Hepatocyte (in vitro differentiated cells): ENCODE results near the gene EYA4. TPM values are rescaled to one million over a fixed set of nuclear protein-coding genes. Genes with fewer than 3 reads are reported as not detected.
A peak's percentile ranks its signal among the peaks of the same experiment; 100 is the strongest.

Experiments
- DNase-seq: peaks from one replicate; pipeline ENCODE4 v3.0.0-alpha.2; 2016; ENCODE audit warnings: low spot score
- H2AFZ ChIP-seq: fragments of 200-600 bp; sonication (generic); 2 replicates; pipeline ENCODE4 v1.6.0; 2016; ENCODE audit warnings: antibody characterized with exemption, mild to moderate bottlenecking
- H3K27ac ChIP-seq: fragments of 200-600 bp; sonication (generic); 2 replicates; pipeline ENCODE4 v1.5.1; 2016; ENCODE audit warnings: mild to moderate bottlenecking
- H3K27me3 ChIP-seq: fragments of 200-600 bp; sonication (generic); 2 replicates; pipeline ENCODE4 v1.6.1; 2016
- H3K36me3 ChIP-seq: fragments of 200-600 bp; sonication (generic); replicated peaks from 2 replicates; pipeline ENCODE4 v1.5.1; 2016; ENCODE audit warnings: low read depth; ENCODE audit not compliant: insufficient read depth
- H3K4me1 ChIP-seq: fragments of 200-600 bp; sonication (generic); 2 replicates; pipeline ENCODE4 v1.5.1; 2016; ENCODE audit warnings: mild to moderate bottlenecking, moderate library complexity; ENCODE audit not compliant: insufficient read depth
- H3K4me2 ChIP-seq: fragments of 200-600 bp; sonication (generic); 2 replicates; pipeline ENCODE4 v1.6.0; 2016
- H3K4me3 ChIP-seq: fragments of 200-600 bp; sonication (generic); 2 replicates; pipeline ENCODE4 v1.5.1; 2016; ENCODE audit warnings: mild to moderate bottlenecking
- H3K79me2 ChIP-seq: fragments of 200-600 bp; sonication (generic); 2 replicates; pipeline ENCODE4 v1.6.0; 2017; ENCODE audit warnings: mild to moderate bottlenecking
- H3K9me2 ChIP-seq: fragments of 200-600 bp; sonication (generic); replicated peaks from 2 replicates; pipeline ENCODE4 v1.6.0; 2017; ENCODE audit warnings: mild to moderate bottlenecking; ENCODE audit not compliant: insufficient read depth
- H3K9me3 ChIP-seq: fragments of 200-600 bp; sonication (generic); 2 replicates; pipeline ENCODE4 v1.5.1; 2016; ENCODE audit warnings: low read depth, mild to moderate bottlenecking
- H4K20me1 ChIP-seq: fragments of 200-600 bp; sonication (generic); 2 replicates; pipeline ENCODE4 v1.6.0; 2016; ENCODE audit warnings: mild to moderate bottlenecking; ENCODE audit not compliant: insufficient read depth, poor library complexity, severe bottlenecking
- EZH2 ChIP-seq: fragments of 200-600 bp; sonication (generic); IDR thresholded peaks from 2 replicates; pipeline ENCODE4 v1.6.1; 2016; ENCODE audit warnings: antibody characterized with exemption, mild to moderate bottlenecking, borderline replicate concordance
- EZH2phosphoT487 ChIP-seq: fragments of 200-600 bp; sonication (generic); IDR thresholded peaks from one replicate; pipeline ENCODE4 v1.6.1; 2018; ENCODE audit warnings: antibody characterized with exemption, mild to moderate bottlenecking, low read depth, moderate library complexity; ENCODE audit not compliant: unreplicated experiment, severe bottlenecking
- WGBS: methylation state at CpG from one replicate; pipeline ENCODE4 v1.1.6; 2016; ENCODE audit warnings: low lambda C conversion rate; ENCODE audit errors: missing lambda C conversion rate; 5-methylcytosine and 5-hydroxymethylcytosine counted together
- polyA plus RNA-seq: library from polyadenylated mRNA; unstranded; fragments of >200 nt; fragmentation: Nextera tagmentation; extraction: Ambion mirVana; gene quantifications from 2 replicates; pipeline ENCODE4 v1.2.1, GENCODE V29; 2016
- total RNA-seq: library from RNA; depleted of rRNA; stranded (reverse); fragments of >200 nt; gene quantifications from 2 replicates; pipeline ENCODE4 v1.2.3, GENCODE V29; 2014
- TF ChIP-seq, protein P1 (sequence below): fragments of 200-600 bp; sonication (generic); IDR thresholded peaks from 2 replicates; pipeline ENCODE4 v1.5.1; 2016; ENCODE audit warnings: antibody characterized with exemption, mild to moderate bottlenecking; ENCODE audit not compliant: poor library complexity

Gene EYA4
- total and polyA plus RNA-seq, 2 experiments from 2014 or later: 0.33 to 1.8 TPM

DNA sequence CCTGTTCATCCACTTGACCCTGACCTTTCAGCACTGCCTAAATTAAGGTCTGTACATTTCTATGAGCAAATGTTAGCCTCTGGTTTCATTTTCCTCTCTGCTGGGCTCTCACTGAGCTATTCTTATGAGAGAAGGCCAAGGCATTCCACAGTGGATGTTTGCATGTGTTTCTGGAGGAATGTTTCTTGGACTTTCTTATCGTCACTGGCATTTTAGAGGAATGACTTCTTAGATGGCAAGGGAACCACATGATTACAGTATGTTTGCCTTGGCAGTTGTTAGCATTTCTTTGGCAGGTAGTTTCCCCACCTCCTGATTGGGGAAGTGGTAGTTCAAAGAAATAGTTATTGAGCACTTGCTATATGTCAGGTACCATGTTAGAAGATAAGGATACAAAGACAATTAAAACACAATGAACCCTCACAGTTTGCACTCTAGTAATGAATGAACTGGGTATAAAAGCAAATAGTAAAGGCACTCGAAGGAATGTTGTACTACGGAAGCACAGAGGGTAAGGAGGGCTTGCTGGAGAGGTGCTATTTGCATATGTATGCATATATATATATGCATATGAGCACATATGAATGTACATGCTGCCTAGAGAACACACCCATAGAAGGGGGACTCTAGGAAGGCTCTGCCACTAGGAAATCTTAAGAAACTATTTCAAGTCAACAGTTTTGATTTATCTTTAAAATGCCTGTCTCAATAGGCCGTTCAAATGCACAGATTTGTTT is 307.4 kb downstream of the EYA4 start:
- Histone ChIP-seq H3K27ac (peak overlapping the region; percentile 61), H3K36me3 (no peaks in the 10 kb centered on the region), H3K4me1 (peaks cover 7% of the 10 kb centered on the region), H3K9me3 (no peaks in the 10 kb centered on the region), H3K4me3 (no peak overlapping the region), H3K4me2 (no peak overlapping the region), H4K20me1 (no peaks in the 10 kb centered on the region), H3K79me2 (no peaks in the 10 kb centered on the region), H3K9me2 (no peaks in the 10 kb centered on the region), H3K27me3 (no peaks in the 10 kb centered on the region), H2AFZ (no peak overlapping the region)
- 68% methylated on average over 4 of the region's 4 CpGs for WGBS
- peak; percentile 46 for DNase-seq
- TF ChIP-seq, protein P1, sequence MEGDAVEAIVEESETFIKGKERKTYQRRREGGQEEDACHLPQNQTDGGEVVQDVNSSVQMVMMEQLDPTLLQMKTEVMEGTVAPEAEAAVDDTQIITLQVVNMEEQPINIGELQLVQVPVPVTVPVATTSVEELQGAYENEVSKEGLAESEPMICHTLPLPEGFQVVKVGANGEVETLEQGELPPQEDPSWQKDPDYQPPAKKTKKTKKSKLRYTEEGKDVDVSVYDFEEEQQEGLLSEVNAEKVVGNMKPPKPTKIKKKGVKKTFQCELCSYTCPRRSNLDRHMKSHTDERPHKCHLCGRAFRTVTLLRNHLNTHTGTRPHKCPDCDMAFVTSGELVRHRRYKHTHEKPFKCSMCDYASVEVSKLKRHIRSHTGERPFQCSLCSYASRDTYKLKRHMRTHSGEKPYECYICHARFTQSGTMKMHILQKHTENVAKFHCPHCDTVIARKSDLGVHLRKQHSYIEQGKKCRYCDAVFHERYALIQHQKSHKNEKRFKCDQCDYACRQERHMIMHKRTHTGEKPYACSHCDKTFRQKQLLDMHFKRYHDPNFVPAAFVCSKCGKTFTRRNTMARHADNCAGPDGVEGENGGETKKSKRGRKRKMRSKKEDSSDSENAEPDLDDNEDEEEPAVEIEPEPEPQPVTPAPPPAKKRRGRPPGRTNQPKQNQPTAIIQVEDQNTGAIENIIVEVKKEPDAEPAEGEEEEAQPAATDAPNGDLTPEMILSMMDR: no peak
- no peak for TF ChIP-seq EZH2phosphoT487
- no peak for TF ChIP-seq EZH2

DNA sequence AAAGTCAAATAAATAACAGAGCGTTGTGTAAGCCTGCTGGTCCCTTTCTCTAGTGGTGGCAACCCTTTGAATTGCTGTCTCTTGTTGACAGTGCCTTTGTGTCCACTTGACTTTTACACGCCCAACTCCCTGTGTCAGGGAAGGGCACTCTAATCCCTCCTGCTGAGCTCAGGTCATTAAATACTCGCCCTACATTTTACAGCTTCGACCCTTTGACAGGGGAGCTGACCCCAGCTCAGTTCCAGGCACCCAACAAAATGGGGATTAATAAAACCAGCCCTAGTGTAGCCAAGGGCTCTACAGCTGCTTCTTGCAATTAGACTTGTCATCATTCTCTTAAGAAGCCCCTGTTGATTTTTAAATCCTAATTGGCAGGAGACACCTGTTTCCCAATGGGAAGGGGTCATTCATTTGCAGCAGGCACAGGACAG is 308.2 kb downstream of the EYA4 start:
- Histone ChIP-seq H4K20me1 (no peaks in the 10 kb centered on the region), H3K36me3 (no peaks in the 10 kb centered on the region), H3K27me3 (no peaks in the 10 kb centered on the region), H3K27ac (no peak overlapping the region), H3K9me3 (no peaks in the 10 kb centered on the region), H3K4me1 (peaks cover 7% of the 10 kb centered on the region), H2AFZ (no peak overlapping the region), H3K9me2 (no peaks in the 10 kb centered on the region), H3K4me3 (no peak overlapping the region), H3K4me2 (no peak overlapping the region), H3K79me2 (no peaks in the 10 kb centered on the region)
- whole genome bisulfite sequencing: 44% methylated on average over 4 of the region's 4 CpGs
- no peak for DNase-seq
- TF ChIP-seq EZH2: no peak

DNA sequence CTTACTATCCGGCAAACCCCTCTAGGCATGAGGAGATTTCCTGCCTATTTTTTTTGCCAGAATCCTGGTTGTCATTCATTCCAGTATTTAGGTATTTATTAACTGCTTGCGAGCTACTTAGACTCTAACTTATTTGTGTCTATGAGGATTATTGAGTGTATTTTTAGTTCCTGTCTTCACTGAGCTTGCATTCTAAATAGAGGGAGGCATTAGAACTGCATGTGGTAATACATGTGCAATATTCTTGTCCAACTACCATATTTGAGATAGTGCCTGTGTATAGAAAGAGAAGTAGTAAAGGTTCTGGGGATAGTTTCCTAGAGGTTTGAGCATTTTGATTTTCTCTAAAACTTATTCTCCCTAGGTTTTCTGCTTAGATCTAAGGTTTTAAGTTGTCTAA is 308.9 kb downstream of the EYA4 start:
- H3K4me2 ChIP-seq: no peak overlapping the region

DNA sequence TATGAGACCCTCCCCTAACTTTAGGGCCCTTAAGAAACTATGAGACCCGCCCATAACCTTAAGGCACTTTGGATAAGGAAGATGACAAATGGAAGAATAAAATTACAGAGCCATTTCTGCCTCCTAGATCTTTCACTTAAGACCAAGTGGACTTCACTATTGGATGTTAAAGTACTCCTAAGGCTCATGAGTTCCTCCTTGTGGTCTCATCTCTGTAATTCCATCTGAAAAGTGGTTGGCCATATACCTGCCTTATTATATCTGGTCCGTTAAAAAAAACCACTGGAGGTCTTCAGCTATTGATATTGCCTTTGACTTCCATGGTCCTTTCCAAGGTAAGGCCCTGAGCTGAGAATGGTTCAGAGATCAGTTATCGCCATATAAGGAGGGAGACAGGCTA is 310.3 kb downstream of the EYA4 start:
- Histone ChIP-seq H3K36me3 (no peaks in the 10 kb centered on the region), H3K4me2 (no peak overlapping the region)

More for the DNA sequence above, 308.9 kb downstream of the EYA4 start:
- TF ChIP-seq, protein P1: no peak
- TF ChIP-seq EZH2phosphoT487 (no peak), EZH2 (no peak)
- no peaks in the 10 kb centered on the region for H3K27me3 ChIP-seq
- H4K20me1 ChIP-seq: no peaks in the 10 kb centered on the region
- DNase-seq: no peak
- no peaks in the 10 kb centered on the region for H3K36me3 ChIP-seq
- no peaks in the 10 kb centered on the region for H3K9me2 ChIP-seq
- no peak overlapping the region for H2AFZ ChIP-seq
- no peak overlapping the region for H3K27ac ChIP-seq
- no peak overlapping the region for H3K4me3 ChIP-seq
- 75% methylated on average over 2 of the region's 2 CpGs for WGBS
- H3K79me2 ChIP-seq: no peaks in the 10 kb centered on the region
- peaks cover 7% of the 10 kb centered on the region for H3K4me1 ChIP-seq
- no peaks in the 10 kb centered on the region for H3K9me3 ChIP-seq

More for the DNA sequence above, 310.3 kb downstream of the EYA4 start:
- Histone ChIP-seq H3K4me1 (peaks cover 7% of the 10 kb centered on the region), H4K20me1 (no peaks in the 10 kb centered on the region), H3K27ac (peak overlapping the region; percentile 3), H3K9me3 (no peaks in the 10 kb centered on the region), H3K79me2 (no peaks in the 10 kb centered on the region), H3K9me2 (no peaks in the 10 kb centered on the region), H3K27me3 (no peaks in the 10 kb centered on the region), H3K4me3 (no peak overlapping the region), H2AFZ (no peak overlapping the region)
- DNase-seq: no peak
- TF ChIP-seq EZH2: no peak
- TF ChIP-seq, protein P1: peak; percentile 6
- 94% methylated on average over 3 of the region's 3 CpGs for WGBS
